GM18519 (cell line): ENCODE data around the gene PPP1R36.
"Not testable (repeated sequence)": the region's sequence is repeated elsewhere in the genome, so short reads cannot be mapped to it uniquely, and the experiment has no call there.

Experiments
- ATAC-seq: cut with Tn5 transposase; IDR thresholded peaks from one replicate; pipeline ENCODE4 v1.9.1; 2021; ENCODE audit warnings: mild to moderate bottlenecking, moderate library complexity; ENCODE audit not compliant: unreplicated experiment, low FRiP score

Gene PPP1R36

DNA sequence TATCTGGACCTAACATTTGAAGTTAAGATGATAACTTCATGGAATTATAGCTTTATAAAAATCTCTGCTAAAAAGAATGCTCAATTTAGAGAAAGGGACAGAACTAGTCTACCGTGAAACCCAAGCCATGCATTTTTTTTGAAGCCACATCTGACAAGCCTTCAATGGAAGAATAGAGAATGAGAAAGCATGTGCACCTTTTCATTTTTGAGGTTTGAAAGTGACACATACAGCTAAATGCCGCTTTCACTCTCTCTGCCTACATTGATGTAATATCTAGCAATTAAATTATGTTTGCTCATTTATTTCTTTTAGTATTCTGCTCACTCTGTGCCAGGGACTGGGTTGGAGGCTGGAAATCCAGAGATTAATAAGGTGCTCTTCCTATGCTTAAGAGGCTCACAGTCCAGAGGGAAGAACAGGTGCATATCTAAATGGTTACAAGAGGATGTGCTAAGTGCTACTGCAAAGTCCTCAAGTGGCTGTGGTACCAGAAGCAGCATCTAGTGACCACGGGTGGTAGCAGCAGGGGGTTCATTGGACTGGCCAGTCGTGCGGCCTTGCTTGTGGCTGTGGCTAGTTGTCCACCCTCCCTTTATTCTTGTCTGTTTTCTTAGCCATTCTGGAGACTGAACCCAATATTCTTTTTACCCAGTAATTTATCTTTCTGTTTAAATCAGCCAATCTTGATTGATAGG, 60.4 kb downstream of the PPP1R36 start:
- no peak for ATAC-seq

DNA sequence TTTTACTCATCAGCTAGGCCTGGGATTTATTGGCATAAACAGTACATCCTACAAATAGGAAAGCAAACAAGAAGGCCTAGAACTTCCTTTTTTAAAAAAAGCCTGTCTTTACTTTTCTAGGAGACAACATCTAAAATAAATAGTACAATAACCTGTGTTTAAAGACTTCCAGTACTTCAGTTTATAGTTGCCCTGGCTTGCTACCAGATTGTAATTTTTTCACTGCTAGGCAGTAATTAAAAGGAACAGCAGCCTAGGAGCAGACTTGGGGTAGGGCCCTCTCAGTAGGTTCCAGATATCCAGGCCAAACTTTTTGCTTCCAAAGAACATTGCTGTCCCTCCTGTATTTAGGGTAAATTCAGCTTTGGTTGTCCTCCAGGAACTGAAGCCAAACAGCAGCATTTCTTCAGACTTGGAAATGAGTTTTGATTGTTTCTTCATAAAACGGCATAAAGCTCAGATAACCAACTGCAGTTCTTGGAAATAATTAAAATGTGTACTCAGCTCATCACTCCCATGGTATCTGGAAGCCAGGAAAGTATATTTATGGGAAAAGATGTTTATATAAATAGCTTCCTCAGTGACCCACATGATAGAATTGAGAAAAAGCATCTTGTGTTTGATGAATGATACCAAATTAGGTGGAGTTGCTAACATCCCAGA, 61.7 kb downstream of the PPP1R36 start:
- ATAC-seq = no peak

- ATAC-seq = no peak
Observed at GRCh38 chr14:64612021-64612380, 62.2 kb downstream of the PPP1R36 start.

DNA sequence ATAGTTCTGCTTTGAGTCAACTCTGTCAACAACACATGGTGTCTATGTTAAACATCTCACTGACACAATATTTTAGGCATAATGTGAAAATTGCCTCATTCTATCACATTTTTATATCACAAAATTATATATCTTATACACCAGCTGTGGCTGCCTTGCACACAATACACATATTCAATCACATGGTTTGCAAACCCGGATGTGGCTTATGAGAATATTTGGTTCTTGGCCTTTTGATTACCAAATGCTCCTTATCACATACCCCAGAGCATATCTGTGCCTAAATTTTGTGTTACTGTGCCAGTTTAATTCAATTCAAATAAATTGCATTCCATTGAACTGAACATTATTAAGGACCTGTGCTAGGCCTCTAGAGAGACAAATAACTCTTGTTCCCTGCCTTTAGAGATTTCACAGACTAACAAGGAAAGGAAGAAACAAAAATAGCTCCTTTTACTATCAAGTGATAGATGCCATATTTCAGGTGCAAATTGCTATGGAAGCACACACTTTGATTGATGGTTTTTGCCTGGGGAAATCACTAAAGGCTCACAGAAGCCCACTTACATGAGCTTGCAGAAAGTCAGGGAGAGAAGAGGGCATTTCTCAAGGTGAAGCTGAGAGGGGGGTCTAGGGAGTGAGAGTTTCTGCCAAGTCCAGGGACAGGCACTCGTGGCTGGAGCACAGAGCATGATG, 63.4 kb downstream of the PPP1R36 start:
- ATAC-seq = no peak

DNA sequence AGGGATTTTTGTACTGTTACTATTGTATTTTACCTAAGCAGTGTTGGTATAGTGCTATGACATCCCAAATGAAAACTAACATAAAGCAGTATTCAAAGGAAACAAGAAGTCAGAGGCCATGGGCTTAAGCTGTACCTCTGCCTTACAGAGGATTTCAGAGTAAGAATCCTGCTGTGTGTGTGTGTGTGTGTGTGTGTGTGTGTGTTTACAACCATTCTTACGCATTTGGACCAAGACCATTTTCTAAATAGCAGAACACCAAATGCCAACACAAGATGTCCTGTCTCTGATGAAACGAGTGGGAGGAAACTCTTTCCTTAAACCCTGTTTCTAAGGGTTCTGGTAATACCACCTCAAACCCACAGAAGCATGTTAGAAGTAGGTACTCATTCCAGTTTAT, 64.4 kb downstream of the PPP1R36 start:
- ATAC-seq = no peak

DNA sequence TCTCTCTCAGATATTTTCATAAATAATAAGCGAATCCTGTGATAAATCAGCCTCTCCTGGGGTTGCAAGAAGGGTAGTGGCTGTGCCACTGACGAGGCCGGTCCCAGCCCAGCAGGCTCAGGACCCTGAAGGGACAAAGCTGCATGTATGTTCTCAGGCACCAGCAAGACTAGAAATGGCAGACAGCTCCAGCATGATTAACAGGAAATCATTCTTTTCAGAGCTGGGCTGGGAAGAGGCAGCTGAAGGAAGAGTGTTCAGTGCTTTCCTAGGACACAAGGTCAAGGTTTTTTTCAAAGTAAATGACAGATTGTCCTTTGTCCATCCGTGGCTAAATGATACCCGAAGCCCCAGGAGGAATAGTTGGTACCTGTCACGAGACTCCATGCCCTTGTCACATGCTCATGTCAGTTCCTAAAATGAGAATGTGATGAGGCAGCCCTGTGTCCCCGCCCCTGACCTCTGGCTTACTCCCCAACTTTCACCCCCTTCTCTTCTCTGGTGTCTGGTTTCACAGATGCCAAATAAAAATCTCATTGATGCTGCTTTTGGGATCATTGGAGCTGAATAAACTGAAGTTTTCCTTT, 65.1 kb downstream of the PPP1R36 start:
- ATAC-seq = no peak

DNA sequence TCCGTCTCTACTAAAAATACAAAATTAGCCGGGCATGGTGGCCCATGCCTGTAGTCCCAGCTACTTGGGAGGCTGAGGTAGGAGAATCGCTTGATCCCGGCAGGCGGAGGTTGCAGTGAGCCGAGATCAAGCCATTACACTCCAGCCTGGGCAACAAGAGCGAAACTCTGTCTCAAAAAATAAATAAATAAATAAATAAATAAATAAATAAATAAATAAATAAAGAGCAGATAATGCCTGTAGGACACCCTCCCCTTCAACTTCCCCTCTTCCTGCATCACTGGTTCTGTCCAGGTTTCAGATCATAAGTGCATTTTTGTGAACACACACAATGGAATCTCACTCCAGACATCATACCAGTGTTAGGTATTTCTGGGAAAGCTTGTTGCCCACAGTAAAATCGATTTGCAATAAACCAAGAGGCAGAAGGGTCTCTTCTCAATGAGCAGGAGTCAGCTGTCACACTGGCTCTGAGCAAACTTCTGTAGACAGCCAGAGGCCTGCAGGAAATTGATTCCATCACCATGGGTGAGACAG, 68.2 kb downstream of the PPP1R36 start:
- ATAC-seq = not testable (repeated sequence)

- ATAC-seq = no peak
Observed at GRCh38 chr14:64620910-64621309, 71.1 kb downstream of the PPP1R36 start.

DNA sequence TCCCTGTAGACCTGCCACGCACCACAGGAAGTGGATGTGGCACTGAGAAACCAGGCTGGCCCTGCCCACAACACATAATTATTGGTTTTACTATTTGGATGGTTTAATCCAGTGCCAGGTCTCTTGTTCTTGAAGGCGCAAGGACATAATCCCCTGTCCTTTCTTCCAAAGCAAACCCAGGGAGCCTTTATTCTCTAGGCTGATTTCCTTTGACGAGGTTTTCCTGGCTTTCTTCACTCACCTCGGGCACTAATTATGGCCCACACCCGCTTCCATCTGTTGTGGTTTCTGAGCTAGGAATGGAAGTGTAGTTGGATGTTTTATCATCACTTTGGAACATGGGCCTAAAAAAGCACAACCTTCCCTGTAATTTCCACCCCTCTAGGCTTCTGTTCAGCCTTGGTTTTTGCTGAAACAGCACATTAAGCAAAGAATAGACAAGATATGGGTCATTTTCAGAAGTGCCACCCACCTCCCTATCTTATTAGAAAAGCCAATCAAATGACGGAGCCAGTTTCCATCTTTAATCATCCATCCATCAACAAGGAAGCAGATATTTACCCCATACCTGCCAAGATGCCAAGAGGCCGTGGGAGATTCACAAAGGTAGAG, 73.9 kb downstream of the PPP1R36 start:
- ATAC-seq = no peak

DNA sequence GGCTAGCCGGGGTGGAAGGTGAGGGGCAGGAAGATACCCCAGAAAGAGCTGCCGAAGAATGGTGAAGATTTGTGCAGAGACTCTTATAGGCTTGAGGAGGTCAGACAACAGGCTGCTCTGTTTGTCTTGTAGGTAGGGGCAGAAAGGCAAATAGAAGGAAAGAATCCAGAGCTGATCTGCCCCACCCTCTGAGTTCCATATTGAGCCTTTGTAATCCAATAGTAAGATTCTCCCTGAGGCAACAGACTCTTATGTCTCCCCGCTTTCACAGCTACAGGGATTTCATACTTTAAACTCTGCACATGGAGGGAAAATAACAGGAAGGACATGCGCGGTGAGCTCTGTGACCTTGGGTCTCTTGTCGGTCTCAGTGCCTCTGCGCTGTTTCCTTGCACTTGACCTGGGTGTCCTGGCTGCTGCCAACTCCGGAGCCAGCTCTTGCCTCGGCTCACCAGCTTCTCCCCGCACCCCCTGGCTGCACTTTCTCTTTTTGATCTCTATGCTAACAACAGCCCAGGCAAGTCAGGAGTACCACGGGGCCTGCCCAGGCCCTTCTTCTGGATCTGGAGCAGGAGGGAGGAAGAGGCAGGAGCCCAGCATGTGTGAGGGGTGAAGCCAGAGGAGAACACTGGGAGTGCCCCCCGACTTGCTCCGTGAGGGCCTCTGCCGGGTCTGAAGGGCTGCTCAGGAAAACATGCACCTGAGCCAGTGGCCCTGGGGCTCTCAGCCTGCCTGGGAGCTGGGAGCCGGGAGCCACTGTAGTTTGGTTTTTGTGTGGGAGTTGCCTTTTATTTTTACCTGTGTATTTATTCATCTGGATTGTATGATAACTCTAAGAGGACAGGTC, 75.8 kb downstream of the PPP1R36 start:
- ATAC-seq = no peak

DNA sequence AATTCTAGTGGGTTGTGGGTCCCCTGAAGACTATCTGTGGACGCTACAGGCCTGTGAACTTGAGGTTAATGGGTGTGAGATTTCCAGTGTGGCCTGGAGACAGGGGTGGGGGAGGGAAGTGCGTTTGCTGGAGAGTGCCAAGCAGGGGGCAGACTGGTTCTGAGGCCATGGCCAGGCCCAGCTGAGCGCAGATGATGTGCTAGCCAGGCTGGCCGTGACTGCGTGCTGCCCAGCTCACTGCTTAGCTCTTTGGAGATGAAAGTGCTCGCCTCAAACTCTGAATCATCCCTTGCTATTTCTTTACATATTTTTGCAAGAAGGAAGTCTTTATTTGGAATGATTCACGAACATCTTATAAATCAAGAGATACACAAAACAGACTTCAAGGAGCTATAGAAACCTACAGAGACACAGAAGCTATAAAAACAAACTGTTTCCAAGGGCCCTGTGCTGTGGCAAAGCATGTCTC, 79.2 kb downstream of the PPP1R36 start:
- ATAC-seq = no peak

DNA sequence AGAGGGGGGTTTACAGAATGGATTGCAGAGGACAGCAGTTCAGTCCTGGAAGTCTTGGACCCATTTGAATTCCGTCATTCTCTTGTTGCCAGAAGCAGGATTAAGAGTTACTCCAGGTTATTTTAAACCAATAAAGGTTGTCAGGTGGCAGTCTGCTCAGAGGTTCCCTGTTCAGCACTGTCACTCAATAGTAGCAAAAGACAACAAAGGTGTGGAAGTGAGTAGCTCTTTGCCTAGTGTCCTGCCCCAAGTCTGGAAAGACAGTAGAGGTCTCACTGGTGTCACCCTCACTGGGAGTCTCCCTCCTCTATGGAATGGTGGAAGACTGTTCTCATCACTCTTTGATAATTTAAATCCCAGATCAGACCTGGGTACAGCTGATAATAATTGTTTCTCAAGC, 81.0 kb downstream of the PPP1R36 start:
- ATAC-seq = no peak

- ATAC-seq = not testable (repeated sequence)
Observed at GRCh38 chr14:64631222-64631621, 81.5 kb downstream of the PPP1R36 start.

GRCh38 chr14:64632056-64632455, 82.3 kb downstream of the PPP1R36 start:
- no peak for ATAC-seq

GRCh38 chr14:64634558-64634957, 84.8 kb downstream of the PPP1R36 start:
- no peak for ATAC-seq

- ATAC-seq = peak; percentile 61
Observed at GRCh38 chr14:64636208-64636979, 86.6 kb downstream of the PPP1R36 start.

DNA sequence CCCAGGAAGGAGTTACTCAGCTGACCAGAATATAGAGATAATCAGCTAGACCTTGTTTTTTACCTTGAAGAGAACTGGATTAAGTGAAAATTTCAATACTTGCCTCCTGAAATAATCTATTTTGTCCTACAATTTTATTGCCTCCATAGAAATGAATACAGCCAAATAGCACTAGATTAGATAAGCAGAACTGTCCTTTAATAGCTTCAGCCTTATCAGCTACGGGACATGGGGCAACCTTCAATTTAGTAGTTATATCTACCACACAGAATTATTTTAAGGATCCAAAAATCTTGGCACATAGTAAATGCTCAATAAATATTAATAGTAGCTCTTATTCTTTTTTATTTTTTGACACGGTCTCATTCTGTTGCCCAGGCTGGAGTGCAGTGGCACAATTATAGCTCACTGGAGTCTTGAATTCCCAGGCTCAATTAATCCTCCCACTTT, 87.2 kb downstream of the PPP1R36 start:
- ATAC-seq = no peak

DNA sequence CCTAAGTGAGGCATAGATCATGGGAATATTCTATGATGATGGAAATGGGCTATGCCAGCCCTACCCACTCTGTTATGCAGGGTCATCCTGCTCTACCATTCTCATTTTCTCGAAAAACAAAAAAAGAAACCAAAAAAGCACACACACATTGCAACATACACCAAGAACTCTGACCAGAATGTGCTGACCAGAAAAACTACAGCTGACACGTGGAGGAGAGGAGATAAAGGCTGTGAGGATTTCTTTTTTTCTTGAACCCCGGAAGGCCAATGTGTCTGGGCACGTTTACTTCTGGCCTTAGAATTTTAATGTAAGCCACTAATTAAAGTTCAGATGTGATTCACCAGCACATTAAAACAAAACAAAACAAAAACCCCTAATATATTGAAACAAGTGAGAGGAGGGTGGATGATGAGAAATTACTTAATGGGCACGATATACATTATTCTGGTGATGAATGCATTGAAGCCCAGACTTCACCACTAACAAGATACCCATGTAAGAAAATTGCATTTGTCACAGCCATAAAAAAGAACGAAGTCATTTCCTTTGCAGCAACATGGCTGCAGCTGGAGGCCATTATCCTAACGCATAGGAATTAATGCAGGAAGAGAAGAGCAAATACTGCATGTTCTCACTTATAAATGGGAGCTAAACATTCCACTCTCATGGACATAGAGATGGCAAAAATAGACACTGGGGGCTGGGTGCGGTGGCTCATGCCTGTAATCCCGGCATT, 88.1 kb downstream of the PPP1R36 start:
- no peak for ATAC-seq
